Fibroblast of skin of abdomen (primary cell): Measurements from ENCODE around the gene IER5L.
"Not testable (repeated sequence)": the region's sequence is repeated elsewhere in the genome, so short reads cannot be mapped to it uniquely, and the experiment has no call there.

Source experiments
- DNase-seq: peaks from one replicate; pipeline ENCODE4 v3.0.0-alpha.2; 2013

Gene IER5L

GRCh38 chr9:129138144-129138462 is 40.0 kb downstream of the IER5L start:
- no peak for DNase-seq

- DNase-seq: no peak
These were observed 40.5 kb downstream of the IER5L start for GRCh38 chr9:129137292-129138143.

GRCh38 chr9:129136446-129137035 is 41.5 kb downstream of the IER5L start:
- DNase-seq: no peak

- DNase-seq: no peak
These were observed 42.6 kb downstream of the IER5L start for GRCh38 chr9:129135476-129135875.

- no peak for DNase-seq
These were observed 45.0 kb downstream of the IER5L start for GRCh38 chr9:129133082-129133481.

GRCh38 chr9:129131300-129132145 is 46.5 kb downstream of the IER5L start:
- peak; percentile 58 for DNase-seq

- DNase-seq: no peak
These were observed 47.3 kb downstream of the IER5L start for GRCh38 chr9:129130791-129131190.

- DNase-seq: not testable (repeated sequence)
These were observed 47.8 kb downstream of the IER5L start for GRCh38 chr9:129130271-129130670.

GRCh38 chr9:129128689-129129088 is 49.4 kb downstream of the IER5L start:
- DNase-seq: no peak

- DNase-seq: no peak
These were observed 51.1 kb downstream of the IER5L start for GRCh38 chr9:129126749-129127618.
